GM23338 (cell line): ENCODE results near the gene SYNDIG1.

Experiments
- CREB1 ChIP-seq: fragments of 250-450 bp; sonication (Bioruptor Pico); IDR thresholded peaks from 2 replicates; pipeline ENCODE4 v1.5.0; 2020; ENCODE audit warnings: low read depth, mild to moderate bottlenecking, moderate library complexity
- EZH2 ChIP-seq: fragments of 200-600 bp; sonication (generic); IDR thresholded peaks from one replicate; pipeline ENCODE4 v1.8.0; 2017; ENCODE audit warnings: antibody characterized with exemption, mild to moderate bottlenecking, low read depth; ENCODE audit not compliant: unreplicated experiment
- EZH2phosphoT487 ChIP-seq: fragments of 200-600 bp; sonication (generic); IDR thresholded peaks from one replicate; pipeline ENCODE4 v1.8.1; 2018; ENCODE audit warnings: antibody characterized with exemption; ENCODE audit not compliant: unreplicated experiment
- JUNB ChIP-seq: IDR thresholded peaks from one replicate; pipeline ENCODE4 v1.6.1; 2016; ENCODE audit warnings: antibody characterized with exemption; ENCODE audit not compliant: unreplicated experiment
- STAT1 ChIP-seq: IDR thresholded peaks from one replicate; pipeline ENCODE4 v1.6.1; 2016; ENCODE audit warnings: antibody characterized with exemption; ENCODE audit not compliant: unreplicated experiment
- ZNF114 ChIP-seq: fragments of 250-450 bp; sonication (Bioruptor Pico); IDR thresholded peaks from 2 replicates; pipeline ENCODE4 v1.5.0; 2020; ENCODE audit warnings: mild to moderate bottlenecking, moderate library complexity
- TF ChIP-seq, protein P1 (sequence below), 2 experiments: fragments of 200-600 bp in 1 of 2; sonication (generic) in 1 of 2; conservative IDR thresholded peaks; 2 replicates each; pipeline versions ENCODE4 v1.5.1 to v1.6.1; 2016 to 2017; ENCODE audit warnings: antibody characterized with exemption in 2 of 2, low read depth in 2 of 2, mild to moderate bottlenecking in 2 of 2, moderate library complexity in 1 of 2

DNA sequence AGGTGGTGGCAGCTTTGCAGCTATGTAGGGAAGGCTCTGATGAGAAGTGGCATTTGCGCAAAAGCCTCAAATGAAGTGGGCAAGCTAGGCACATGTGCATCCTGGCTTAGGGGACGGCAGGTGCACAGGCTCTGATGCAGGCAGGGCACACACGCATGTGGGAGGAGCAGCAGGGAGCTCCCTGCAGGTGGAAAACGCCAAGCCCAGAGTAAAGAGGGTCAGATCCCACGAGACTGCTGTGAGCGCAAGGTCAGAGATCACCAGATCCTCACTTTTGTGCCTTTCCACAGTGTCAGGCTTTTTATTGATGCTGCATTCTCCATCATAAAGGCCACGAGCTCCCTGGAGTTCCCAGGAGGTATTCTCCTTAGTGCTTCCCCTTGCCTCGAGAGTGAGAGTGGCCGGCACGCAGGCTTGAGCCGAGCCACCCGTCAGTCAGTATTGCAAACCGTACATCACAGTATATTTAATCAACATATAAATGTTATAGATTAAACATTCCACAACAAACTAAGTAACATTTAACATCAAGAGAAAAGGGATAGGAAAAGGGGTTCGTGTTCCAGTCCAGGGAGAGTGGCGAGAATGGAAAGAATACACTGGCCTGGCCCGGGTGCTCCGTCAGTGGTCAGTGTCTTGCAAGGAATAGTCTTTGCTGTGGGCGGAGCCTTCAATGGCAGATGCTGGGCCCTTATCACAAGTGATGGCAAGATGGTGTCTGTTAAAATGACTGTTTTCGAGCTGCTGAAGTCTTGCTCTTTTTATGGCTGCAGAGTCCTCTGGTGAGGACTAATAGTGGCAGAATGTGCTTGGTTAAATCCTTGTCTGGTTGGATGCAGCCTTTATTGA lies 109.4 kb downstream of the SYNDIG1 start:
- no peak for TF ChIP-seq EZH2
- TF ChIP-seq, protein P1, sequence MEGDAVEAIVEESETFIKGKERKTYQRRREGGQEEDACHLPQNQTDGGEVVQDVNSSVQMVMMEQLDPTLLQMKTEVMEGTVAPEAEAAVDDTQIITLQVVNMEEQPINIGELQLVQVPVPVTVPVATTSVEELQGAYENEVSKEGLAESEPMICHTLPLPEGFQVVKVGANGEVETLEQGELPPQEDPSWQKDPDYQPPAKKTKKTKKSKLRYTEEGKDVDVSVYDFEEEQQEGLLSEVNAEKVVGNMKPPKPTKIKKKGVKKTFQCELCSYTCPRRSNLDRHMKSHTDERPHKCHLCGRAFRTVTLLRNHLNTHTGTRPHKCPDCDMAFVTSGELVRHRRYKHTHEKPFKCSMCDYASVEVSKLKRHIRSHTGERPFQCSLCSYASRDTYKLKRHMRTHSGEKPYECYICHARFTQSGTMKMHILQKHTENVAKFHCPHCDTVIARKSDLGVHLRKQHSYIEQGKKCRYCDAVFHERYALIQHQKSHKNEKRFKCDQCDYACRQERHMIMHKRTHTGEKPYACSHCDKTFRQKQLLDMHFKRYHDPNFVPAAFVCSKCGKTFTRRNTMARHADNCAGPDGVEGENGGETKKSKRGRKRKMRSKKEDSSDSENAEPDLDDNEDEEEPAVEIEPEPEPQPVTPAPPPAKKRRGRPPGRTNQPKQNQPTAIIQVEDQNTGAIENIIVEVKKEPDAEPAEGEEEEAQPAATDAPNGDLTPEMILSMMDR (conservative IDR thresholded peaks at IDR 0.05; ENCODE audit: low read depth in 2 of 2): no peak
- TF ChIP-seq JUNB: no peak
- TF ChIP-seq CREB1: no peak
- no peak for TF ChIP-seq STAT1
- TF ChIP-seq ZNF114 (CRISPR knock-in tag): no peak
- no peak for TF ChIP-seq EZH2phosphoT487
